ENCODE measurements around the gene ZBTB34. TPM values are rescaled to one million over a fixed set of nuclear protein-coding genes. Genes with fewer than 3 reads are reported as not detected.
"Not testable (repeated sequence)": the region's sequence is repeated elsewhere in the genome, so short reads cannot be mapped to it uniquely, and the experiment has no call there.

Gene ZBTB34, protein sequence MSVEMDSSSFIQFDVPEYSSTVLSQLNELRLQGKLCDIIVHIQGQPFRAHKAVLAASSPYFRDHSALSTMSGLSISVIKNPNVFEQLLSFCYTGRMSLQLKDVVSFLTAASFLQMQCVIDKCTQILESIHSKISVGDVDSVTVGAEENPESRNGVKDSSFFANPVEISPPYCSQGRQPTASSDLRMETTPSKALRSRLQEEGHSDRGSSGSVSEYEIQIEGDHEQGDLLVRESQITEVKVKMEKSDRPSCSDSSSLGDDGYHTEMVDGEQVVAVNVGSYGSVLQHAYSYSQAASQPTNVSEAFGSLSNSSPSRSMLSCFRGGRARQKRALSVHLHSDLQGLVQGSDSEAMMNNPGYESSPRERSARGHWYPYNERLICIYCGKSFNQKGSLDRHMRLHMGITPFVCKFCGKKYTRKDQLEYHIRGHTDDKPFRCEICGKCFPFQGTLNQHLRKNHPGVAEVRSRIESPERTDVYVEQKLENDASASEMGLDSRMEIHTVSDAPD
- polyA plus RNA-seq (2011; rRNA removed) (4.2 and 5.5 TPM in 2 replicates), polyA minus RNA-seq (2011; rRNA and poly(A)+ RNA removed) (6.6 and 8.5 TPM in 2 replicates)

DNA sequence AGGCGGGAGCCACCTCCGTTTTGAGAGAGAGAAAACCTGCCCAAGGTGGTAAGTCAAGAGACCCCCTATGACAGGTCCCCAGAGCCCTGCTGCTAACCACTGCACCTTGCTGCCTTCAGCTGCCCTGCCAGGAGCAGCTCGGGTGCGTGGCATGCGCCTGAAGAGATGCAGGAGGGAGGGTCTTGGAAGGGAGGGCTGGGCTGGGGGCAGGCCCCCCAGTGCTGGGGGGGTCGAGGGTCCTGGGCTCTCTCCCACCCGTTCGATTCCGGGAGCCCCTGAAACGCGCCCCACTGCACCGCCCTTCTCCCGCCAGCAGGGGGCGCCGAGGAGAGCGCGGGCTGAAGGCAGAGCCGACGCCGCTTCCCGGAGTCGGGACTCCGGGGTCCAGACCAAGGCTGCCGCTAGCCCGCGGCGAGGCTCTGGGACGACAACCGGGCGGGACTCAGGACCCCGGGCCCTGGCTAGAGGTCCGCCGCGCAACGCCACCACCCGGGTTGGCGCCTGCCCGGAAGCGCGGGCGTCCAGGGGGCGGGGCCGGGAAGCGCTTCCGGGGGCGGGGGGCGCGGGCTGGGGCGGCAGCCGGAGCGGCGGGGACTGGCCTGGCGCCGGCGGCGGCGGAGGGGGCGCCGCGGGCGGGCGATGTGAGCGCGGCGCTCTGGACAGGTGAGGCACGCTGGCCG is at the start of gene ZBTB34:
Gene ZBTB34, plus strand, starts transcription at position 563 of the 680 bp plus-strand sequence. CDS start 18,761 bp downstream, outside the sequence.
- Histone ChIP-seq H3K4me3 (ENCODE audit: low read depth, low read length) (peak within 1 kb of the TSS; percentile 89), H3K27me3 (ENCODE audit: control insufficient read depth, insufficient read depth, low read length) (peaks cover 15% of the 10 kb centered on the region), H3K36me3 (ENCODE audit: control insufficient read depth, insufficient read depth, low read length) (peaks cover 4% of the 10 kb centered on the region; the same call in 1 of the 2 replicates)
- TF ChIP-seq, protein P1, sequence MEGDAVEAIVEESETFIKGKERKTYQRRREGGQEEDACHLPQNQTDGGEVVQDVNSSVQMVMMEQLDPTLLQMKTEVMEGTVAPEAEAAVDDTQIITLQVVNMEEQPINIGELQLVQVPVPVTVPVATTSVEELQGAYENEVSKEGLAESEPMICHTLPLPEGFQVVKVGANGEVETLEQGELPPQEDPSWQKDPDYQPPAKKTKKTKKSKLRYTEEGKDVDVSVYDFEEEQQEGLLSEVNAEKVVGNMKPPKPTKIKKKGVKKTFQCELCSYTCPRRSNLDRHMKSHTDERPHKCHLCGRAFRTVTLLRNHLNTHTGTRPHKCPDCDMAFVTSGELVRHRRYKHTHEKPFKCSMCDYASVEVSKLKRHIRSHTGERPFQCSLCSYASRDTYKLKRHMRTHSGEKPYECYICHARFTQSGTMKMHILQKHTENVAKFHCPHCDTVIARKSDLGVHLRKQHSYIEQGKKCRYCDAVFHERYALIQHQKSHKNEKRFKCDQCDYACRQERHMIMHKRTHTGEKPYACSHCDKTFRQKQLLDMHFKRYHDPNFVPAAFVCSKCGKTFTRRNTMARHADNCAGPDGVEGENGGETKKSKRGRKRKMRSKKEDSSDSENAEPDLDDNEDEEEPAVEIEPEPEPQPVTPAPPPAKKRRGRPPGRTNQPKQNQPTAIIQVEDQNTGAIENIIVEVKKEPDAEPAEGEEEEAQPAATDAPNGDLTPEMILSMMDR (IDR thresholded peaks at IDR 0.05; ENCODE audit: insufficient read depth, low read depth, low read length), result peak; percentile 99
- POLR2A ChIA-PET, result no interaction called here
- CTCF ChIA-PET, result interaction anchor here (0.7 to 2.7 kb wide), 11 partner anchors 8 to 80 kb away, joined by 3 to 18 read pairs (median 6); no protein-coding TSS in a partner anchor
- no peak for DNase-seq (ENCODE audit: low read depth)

DNA sequence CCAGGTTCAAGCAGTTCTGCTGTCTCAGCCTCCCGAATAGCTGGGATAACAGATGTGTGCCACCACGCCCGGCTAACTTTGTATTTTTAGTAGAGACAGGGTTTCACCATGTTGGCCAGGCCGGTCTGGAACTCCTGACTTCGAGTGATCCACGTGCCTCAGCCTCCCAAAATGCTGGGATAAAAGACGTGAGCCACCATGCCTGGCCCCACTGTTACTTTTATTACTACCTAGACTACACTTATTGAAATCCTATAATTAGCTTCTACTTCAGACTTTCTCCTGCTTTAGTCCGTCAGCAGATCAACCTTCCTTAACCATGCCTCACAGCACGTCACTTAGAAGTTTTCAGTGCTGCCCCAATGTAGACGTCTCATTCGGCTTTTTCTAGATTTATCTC is 47.4 kb upstream of the ZBTB34 start:
- POLR2A ChIA-PET, result no interaction called here

DNA sequence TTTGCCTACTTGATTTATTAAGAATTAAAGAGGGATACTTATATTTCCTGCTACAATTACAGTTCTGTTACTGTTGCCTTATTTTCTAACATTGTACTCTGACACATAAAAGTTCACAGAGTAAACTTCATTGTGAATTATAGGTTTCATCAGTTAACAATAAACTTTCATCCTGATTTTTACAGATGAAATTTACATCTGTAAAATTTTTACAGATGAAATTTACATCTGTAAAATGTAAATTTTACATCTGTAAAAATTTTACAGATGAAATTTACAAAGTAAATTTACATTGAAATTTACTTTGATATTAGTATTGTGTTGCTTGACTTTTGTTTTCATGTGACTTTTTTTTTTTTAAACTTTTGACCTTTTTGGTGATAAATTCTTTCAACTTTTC is 46.3 kb upstream of the ZBTB34 start:
- CTCF ChIA-PET, result no interaction called here
- H3K36me3 ChIP-seq (ENCODE audit: control insufficient read depth, insufficient read depth, low read length), result peaks cover 5% of the 10 kb centered on the region
- POLR2A ChIA-PET, result no interaction called here
- no peaks in the 10 kb centered on the region for H3K27me3 ChIP-seq (ENCODE audit: control insufficient read depth, insufficient read depth, low read length)
- no peak overlapping the region for H3K4me3 ChIP-seq (ENCODE audit: low read depth, low read length)
- no peak for DNase-seq (ENCODE audit: low read depth)
- TF ChIP-seq, protein P1 (IDR thresholded peaks at IDR 0.05; ENCODE audit: insufficient read depth, low read depth, low read length), result no peak

More for the DNA sequence above, 47.4 kb upstream of the ZBTB34 start:
- Histone ChIP-seq H3K27me3 (ENCODE audit: control insufficient read depth, insufficient read depth, low read length) (no peaks in the 10 kb centered on the region), H3K36me3 (ENCODE audit: control insufficient read depth, insufficient read depth, low read length) (peaks cover 3% of the 10 kb centered on the region), H3K4me3 (ENCODE audit: low read depth, low read length) (no peak overlapping the region)
- no peak for DNase-seq (ENCODE audit: low read depth)
- CTCF ChIA-PET, result no interaction called here
- TF ChIP-seq, protein P1 (IDR thresholded peaks at IDR 0.05; ENCODE audit: insufficient read depth, low read depth, low read length), result no peak

DNA sequence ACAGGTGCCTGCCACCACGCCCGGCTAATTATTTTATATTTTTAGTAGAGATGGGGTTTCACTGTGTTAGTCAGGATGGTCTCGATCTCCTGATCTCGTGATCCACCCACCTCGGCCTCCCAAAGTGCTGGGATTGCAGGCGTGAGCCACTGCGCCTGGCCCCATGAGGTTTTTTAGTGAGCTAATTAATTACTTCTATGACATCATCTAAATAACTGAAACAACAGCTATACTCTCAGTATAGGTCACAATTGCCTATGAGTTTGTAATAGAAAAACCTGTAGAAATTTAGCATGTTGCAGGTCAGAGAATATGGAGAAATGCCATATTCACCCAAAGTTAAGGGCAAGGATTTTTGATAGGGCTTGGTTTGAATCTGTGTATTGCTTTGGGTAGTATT is 42.8 kb upstream of the ZBTB34 start:
- DNase-seq (ENCODE audit: low read depth); CTCF ChIA-PET; POLR2A ChIA-PET; H3K36me3 ChIP-seq (ENCODE audit: control insufficient read depth, insufficient read depth, low read length); H3K4me3 ChIP-seq (ENCODE audit: low read depth, low read length); H3K27me3 ChIP-seq (ENCODE audit: control insufficient read depth, insufficient read depth, low read length): not testable (repeated sequence)

DNA sequence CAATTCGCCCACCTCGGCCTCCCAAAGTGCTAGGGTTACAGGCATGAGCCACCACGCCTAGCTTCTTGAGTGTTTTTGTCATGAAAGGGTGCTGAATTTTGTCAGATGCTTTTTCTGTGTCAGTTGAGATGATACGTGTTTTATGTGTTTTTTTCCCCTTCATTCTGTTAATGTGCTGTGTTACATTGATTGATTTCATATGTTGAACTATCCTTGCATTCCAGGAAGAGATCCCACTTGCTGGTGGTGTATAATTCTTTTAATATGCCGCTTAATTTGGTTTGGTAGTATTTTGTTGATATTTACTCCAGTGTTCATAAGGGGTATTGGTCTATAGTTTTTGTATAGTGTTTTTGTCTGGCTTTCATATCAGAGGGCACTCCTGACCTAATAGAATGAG is 42.0 kb upstream of the ZBTB34 start:
- ChIA-PET CTCF (no interaction called here), POLR2A (no interaction called here)
- DNase-seq (ENCODE audit: low read depth), result no peak
- H3K27me3 ChIP-seq (ENCODE audit: control insufficient read depth, insufficient read depth, low read length), result no peaks in the 10 kb centered on the region
- H3K36me3 ChIP-seq (ENCODE audit: control insufficient read depth, insufficient read depth, low read length), result peaks cover 2% of the 10 kb centered on the region
- TF ChIP-seq, protein P1 (IDR thresholded peaks at IDR 0.05; ENCODE audit: insufficient read depth, low read depth, low read length), result no peak
- no peak overlapping the region for H3K4me3 ChIP-seq (ENCODE audit: low read depth, low read length)

Data from BJ (cell line).